Astrocyte (in vitro differentiated cells and primary cell): ENCODE measurements around the gene RBCK1. TPM values are rescaled to one million over a fixed set of nuclear protein-coding genes. Genes with fewer than 3 reads are reported as not detected.

Source experiments
- DNase-seq: peaks from one replicate; pipeline ENCODE4 v3.0.0-alpha.2; 2010; ENCODE audit warnings: low read depth
- FAIRE-seq: peaks from 2 replicates; lab custom pipeline; 2011; peaks lifted over from hg19 to GRCh38; lab: Jason Lieb, UNC
- H2AFZ ChIP-seq: 2 replicates; pipeline ENCODE4 v1.6.0; 2012; ENCODE audit warnings: low read depth, low read length, inconsistent platforms
- H3K27ac ChIP-seq: 2 replicates; pipeline ENCODE4 v1.5.1; 2011; ENCODE audit warnings: low read depth, low read length, inconsistent platforms
- H3K27me3 ChIP-seq: 2 replicates; pipeline ENCODE4 v1.6.0; 2011; ENCODE audit warnings: low read length, inconsistent platforms; ENCODE audit not compliant: insufficient read depth
- H3K36me3 ChIP-seq: 2 replicates; pipeline ENCODE4 v1.5.1; 2011; ENCODE audit warnings: low read length, inconsistent platforms; ENCODE audit not compliant: insufficient read depth
- H3K4me1 ChIP-seq: 2 replicates; pipeline ENCODE4 v1.5.1; 2011; ENCODE audit warnings: low read length, inconsistent platforms; ENCODE audit not compliant: insufficient read depth
- H3K4me2 ChIP-seq: 2 replicates; pipeline ENCODE4 v1.6.0; 2012; ENCODE audit warnings: low read length, inconsistent platforms
- H3K4me3 ChIP-seq: 2 replicates; pipeline ENCODE4 v1.5.1; 2011; ENCODE audit warnings: low read depth, mild to moderate bottlenecking, low read length, inconsistent platforms; ENCODE audit not compliant: insufficient read depth
- H3K79me2 ChIP-seq: 2 replicates; pipeline ENCODE4 v1.6.0; 2012; ENCODE audit warnings: mild to moderate bottlenecking, low read length, inconsistent platforms; ENCODE audit not compliant: insufficient read depth
- H3K9ac ChIP-seq: 2 replicates; pipeline ENCODE4 v1.6.0; 2012; ENCODE audit warnings: mild to moderate bottlenecking, low read length, inconsistent platforms
- H3K9me3 ChIP-seq: 2 replicates; pipeline ENCODE4 v1.5.1; 2012; ENCODE audit warnings: low read depth, mild to moderate bottlenecking, low read length, inconsistent platforms; ENCODE audit not compliant: insufficient read depth
- H4K20me1 ChIP-seq: 2 replicates; pipeline ENCODE4 v1.6.0; 2012; ENCODE audit warnings: low read length, inconsistent platforms; ENCODE audit not compliant: insufficient read depth
- H3K27ac Mint-ChIP-seq: one replicate; pipeline ENCODE4 v1.8.0; 2021; ENCODE audit warnings: mild to moderate bottlenecking, mixed read lengths; ENCODE audit not compliant: unreplicated experiment
- H3K27me3 Mint-ChIP-seq: one replicate; pipeline ENCODE4 v1.8.0; 2021; ENCODE audit warnings: low read depth, mixed read lengths; ENCODE audit not compliant: unreplicated experiment
- H3K36me3 Mint-ChIP-seq: one replicate; pipeline ENCODE4 v1.8.0; 2021; ENCODE audit warnings: low read depth, mixed read lengths; ENCODE audit not compliant: unreplicated experiment
- H3K4me1 Mint-ChIP-seq: one replicate; pipeline ENCODE4 v1.8.0; 2021; ENCODE audit warnings: low read depth, mixed read lengths; ENCODE audit not compliant: unreplicated experiment
- H3K4me3 Mint-ChIP-seq: one replicate; pipeline ENCODE4 v1.8.0; 2021; ENCODE audit warnings: mild to moderate bottlenecking, moderate library complexity, mixed read lengths; ENCODE audit not compliant: unreplicated experiment
- H3K9me3 Mint-ChIP-seq: one replicate; pipeline ENCODE4 v1.8.0; 2021; ENCODE audit warnings: mild to moderate bottlenecking, mixed read lengths; ENCODE audit not compliant: unreplicated experiment
- EZH2 ChIP-seq: IDR thresholded peaks from 2 replicates; pipeline ENCODE4 v1.6.1; 2012; ENCODE audit warnings: mild to moderate bottlenecking, low read length, inconsistent platforms; ENCODE audit not compliant: insufficient read depth
- total RNA-seq: library from RNA; stranded (reverse); gene quantifications from 2 replicates; pipeline ENCODE4 v1.2.1, GENCODE V29; 2021
- TF ChIP-seq, protein P1 (sequence below): IDR thresholded peaks from 2 replicates; pipeline ENCODE4 v1.5.1; 2011; ENCODE audit warnings: low read depth, mild to moderate bottlenecking, inconsistent platforms, low read length, moderate library complexity; ENCODE audit not compliant: insufficient read depth

Gene RBCK1
- total RNA-seq, 1 donor from 2014 or later, result 124 TPM

DNA sequence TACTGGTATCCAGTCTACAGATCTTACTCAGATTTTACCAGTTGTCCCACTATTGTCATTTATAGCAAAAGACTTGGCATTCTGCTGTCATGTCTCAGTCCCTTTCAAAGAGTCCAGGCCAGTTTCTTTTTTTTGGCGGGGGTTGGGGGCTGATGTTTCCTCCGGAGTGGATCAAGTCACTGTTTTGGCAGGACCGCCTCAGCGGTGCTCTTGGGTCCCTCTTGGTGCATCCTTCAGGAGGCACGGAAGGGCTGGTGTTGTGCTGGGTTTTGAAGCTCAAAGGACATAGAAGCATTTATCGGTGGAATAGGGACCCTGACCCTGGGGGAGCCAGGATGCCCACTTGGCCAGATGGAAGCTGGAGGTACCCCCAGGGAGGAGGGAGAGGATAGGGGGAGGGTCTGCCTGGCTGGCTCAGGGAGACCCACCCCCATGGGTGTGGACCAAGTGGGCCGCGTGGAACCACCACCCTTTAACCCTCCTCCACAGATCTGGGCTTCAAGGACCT is 10.8 kb downstream of the RBCK1 start:
- DNase-seq (no peak), FAIRE-seq (no peak)
- H3K4me1 Mint-ChIP-seq, result peaks cover 3% of the 10 kb centered on the region
- H3K27ac ChIP-seq, result no peak overlapping the region
- no peaks in the 10 kb centered on the region for H3K27me3 ChIP-seq
- H3K27me3 Mint-ChIP-seq, result no peaks in the 10 kb centered on the region
- H3K4me1 ChIP-seq, result no peaks in the 10 kb centered on the region
- no peak overlapping the region for H3K27ac Mint-ChIP-seq
- no peak overlapping the region for H3K4me3 Mint-ChIP-seq
- H2AFZ ChIP-seq, result no peak overlapping the region
- H3K36me3 Mint-ChIP-seq, result peaks cover 32% of the 10 kb centered on the region
- H3K9me3 Mint-ChIP-seq, result no peaks in the 10 kb centered on the region
- H3K36me3 ChIP-seq, result peaks cover 6% of the 10 kb centered on the region
- no peak for TF ChIP-seq EZH2
- TF ChIP-seq, protein P1, sequence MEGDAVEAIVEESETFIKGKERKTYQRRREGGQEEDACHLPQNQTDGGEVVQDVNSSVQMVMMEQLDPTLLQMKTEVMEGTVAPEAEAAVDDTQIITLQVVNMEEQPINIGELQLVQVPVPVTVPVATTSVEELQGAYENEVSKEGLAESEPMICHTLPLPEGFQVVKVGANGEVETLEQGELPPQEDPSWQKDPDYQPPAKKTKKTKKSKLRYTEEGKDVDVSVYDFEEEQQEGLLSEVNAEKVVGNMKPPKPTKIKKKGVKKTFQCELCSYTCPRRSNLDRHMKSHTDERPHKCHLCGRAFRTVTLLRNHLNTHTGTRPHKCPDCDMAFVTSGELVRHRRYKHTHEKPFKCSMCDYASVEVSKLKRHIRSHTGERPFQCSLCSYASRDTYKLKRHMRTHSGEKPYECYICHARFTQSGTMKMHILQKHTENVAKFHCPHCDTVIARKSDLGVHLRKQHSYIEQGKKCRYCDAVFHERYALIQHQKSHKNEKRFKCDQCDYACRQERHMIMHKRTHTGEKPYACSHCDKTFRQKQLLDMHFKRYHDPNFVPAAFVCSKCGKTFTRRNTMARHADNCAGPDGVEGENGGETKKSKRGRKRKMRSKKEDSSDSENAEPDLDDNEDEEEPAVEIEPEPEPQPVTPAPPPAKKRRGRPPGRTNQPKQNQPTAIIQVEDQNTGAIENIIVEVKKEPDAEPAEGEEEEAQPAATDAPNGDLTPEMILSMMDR, result no peak
- no peak overlapping the region for H3K9ac ChIP-seq
- peaks cover 8% of the 10 kb centered on the region for H3K79me2 ChIP-seq
- H3K4me2 ChIP-seq, result no peak overlapping the region
- no peaks in the 10 kb centered on the region for H3K9me3 ChIP-seq
- H4K20me1 ChIP-seq, result peaks cover 21% of the 10 kb centered on the region
- no peak overlapping the region for H3K4me3 ChIP-seq

- no peaks in the 10 kb centered on the region for H3K4me1 ChIP-seq
- no peak for TF ChIP-seq EZH2
- TF ChIP-seq, protein P1, result no peak
- no peaks in the 10 kb centered on the region for H3K9me3 ChIP-seq
- peaks cover 36% of the 10 kb centered on the region for H3K36me3 Mint-ChIP-seq
- no peak for DNase-seq
- H3K27me3 Mint-ChIP-seq, result no peaks in the 10 kb centered on the region
- H3K27me3 ChIP-seq, result no peaks in the 10 kb centered on the region
- no peak for FAIRE-seq
- H3K27ac ChIP-seq, result no peak overlapping the region
- no peak overlapping the region for H3K4me2 ChIP-seq
- no peak overlapping the region for H3K27ac Mint-ChIP-seq
- H3K9ac ChIP-seq, result no peak overlapping the region
- H4K20me1 ChIP-seq, result peaks cover 16% of the 10 kb centered on the region
- no peak overlapping the region for H3K4me3 Mint-ChIP-seq
- no peak overlapping the region for H3K4me3 ChIP-seq
- H3K4me1 Mint-ChIP-seq, result peaks cover 3% of the 10 kb centered on the region
- peaks cover 3% of the 10 kb centered on the region for H3K79me2 ChIP-seq
- H2AFZ ChIP-seq, result no peak overlapping the region
- peaks cover 6% of the 10 kb centered on the region for H3K36me3 ChIP-seq
- H3K9me3 Mint-ChIP-seq, result no peaks in the 10 kb centered on the region
Measured at GRCh38 chr20:419556-420165, 11.6 kb downstream of the RBCK1 start.

DNA sequence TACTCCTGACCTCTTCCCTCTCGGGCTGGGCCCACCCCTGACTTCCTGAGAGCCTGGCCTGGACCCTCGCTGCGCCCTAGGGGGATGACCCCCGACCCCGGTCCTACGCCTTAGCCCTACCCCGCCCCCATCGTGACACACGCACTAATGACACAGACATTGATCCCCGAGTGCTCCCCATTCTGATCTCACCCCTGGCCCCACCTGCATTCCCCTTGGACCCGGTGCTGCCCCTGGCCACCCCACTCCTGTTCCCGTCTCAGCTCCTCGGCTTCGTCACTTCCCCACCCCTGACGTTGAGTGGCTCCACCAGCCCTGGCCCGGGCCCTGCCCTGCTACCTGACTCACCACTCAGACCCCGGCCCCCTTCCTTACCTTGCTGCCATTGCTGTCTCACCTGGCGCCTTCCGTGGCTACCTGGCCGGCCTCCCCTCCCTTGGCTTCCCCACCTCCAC is 12.1 kb downstream of the RBCK1 start:
- Mint-ChIP-seq H3K36me3 (peaks cover 38% of the 10 kb centered on the region), H3K4me3 (no peak overlapping the region), H3K4me1 (peaks cover 3% of the 10 kb centered on the region), H3K9me3 (no peaks in the 10 kb centered on the region), H3K27me3 (no peaks in the 10 kb centered on the region), H3K27ac (no peak overlapping the region)
- no peak for DNase-seq
- H3K4me1 ChIP-seq, result no peaks in the 10 kb centered on the region
- H3K79me2 ChIP-seq, result peaks cover 3% of the 10 kb centered on the region
- H3K27me3 ChIP-seq, result no peaks in the 10 kb centered on the region
- H3K27ac ChIP-seq, result no peak overlapping the region
- H3K4me3 ChIP-seq, result no peak overlapping the region
- H4K20me1 ChIP-seq, result peaks cover 13% of the 10 kb centered on the region
- no peak for FAIRE-seq
- no peak overlapping the region for H3K4me2 ChIP-seq
- H3K9me3 ChIP-seq, result no peaks in the 10 kb centered on the region
- TF ChIP-seq, protein P1, result no peak
- TF ChIP-seq EZH2, result no peak
- H3K36me3 ChIP-seq, result peaks cover 6% of the 10 kb centered on the region
- H3K9ac ChIP-seq, result no peak overlapping the region
- H2AFZ ChIP-seq, result no peak overlapping the region
